ENCODE data around the gene MAP2K5.

Gene MAP2K5

GRCh38 chr15:67731112-67731721 is 188.7 kb downstream of the MAP2K5 start:
- no peak for DNase-seq

GRCh38 chr15:67732164-67732563 is 189.7 kb downstream of the MAP2K5 start:
- DNase-seq = no peak

- no peak for DNase-seq
Observed at GRCh38 chr15:67732671-67733374, 190.3 kb downstream of the MAP2K5 start.

- no peak for DNase-seq
Observed at GRCh38 chr15:67735896-67736295, 193.4 kb downstream of the MAP2K5 start.

- DNase-seq = no peak
Observed at GRCh38 chr15:67736810-67737209, 194.3 kb downstream of the MAP2K5 start.

GRCh38 chr15:67738056-67738455 is 195.6 kb downstream of the MAP2K5 start:
- DNase-seq = no peak

GRCh38 chr15:67740405-67740804 is 197.9 kb downstream of the MAP2K5 start:
- no peak for DNase-seq

- DNase-seq = no peak
Observed at GRCh38 chr15:67741308-67741707, 198.8 kb downstream of the MAP2K5 start.

GRCh38 chr15:67743558-67743957 is 201.1 kb downstream of the MAP2K5 start:
- no peak for DNase-seq

GRCh38 chr15:67744331-67745072 is 202.0 kb downstream of the MAP2K5 start:
- no peak for DNase-seq

GRCh38 chr15:67745073-67746006 is 202.8 kb downstream of the MAP2K5 start:
- DNase-seq = no peak

GRCh38 chr15:67746022-67746421 is 203.5 kb downstream of the MAP2K5 start:
- no peak for DNase-seq

- DNase-seq = no peak
Observed at GRCh38 chr15:67746450-67746849, 203.9 kb downstream of the MAP2K5 start.

GRCh38 chr15:67747921-67748320 is 205.4 kb downstream of the MAP2K5 start:
- DNase-seq = no peak

- DNase-seq = no peak
Observed at GRCh38 chr15:67750371-67750770, 207.9 kb downstream of the MAP2K5 start.

GRCh38 chr15:67753891-67754290 is 211.4 kb downstream of the MAP2K5 start:
- DNase-seq = no peak

- DNase-seq = no peak
Observed at GRCh38 chr15:67755264-67755663, 212.8 kb downstream of the MAP2K5 start.

GRCh38 chr15:67755936-67756335 is 213.4 kb downstream of the MAP2K5 start:
- DNase-seq = no peak

GRCh38 chr15:67758619-67759300 is 216.3 kb downstream of the MAP2K5 start:
- DNase-seq = no peak

- no peak for DNase-seq
Observed at GRCh38 chr15:67760901-67761300, 218.4 kb downstream of the MAP2K5 start.

GRCh38 chr15:67761343-67761742 is 218.8 kb downstream of the MAP2K5 start:
- DNase-seq = no peak
